HEK293 (cell line): Measurements from ENCODE around the gene SEC63.

Source experiments
- CTCF ChIP-seq: fragments of 450-650 bp; formaldehyde crosslinking; IDR thresholded peaks from 2 replicates; pipeline ENCODE4 v1.5.1; 2016; ENCODE audit warnings: missing biosample characterization, missing genetic modification characterization
- GLI2 ChIP-seq: fragments of 450-650 bp; formaldehyde crosslinking; IDR thresholded peaks from 2 replicates; pipeline ENCODE4; 2017; ENCODE audit warnings: missing biosample characterization, missing genetic modification characterization, low read depth, borderline replicate concordance
- ZNF513 ChIP-seq: fragments of 450-650 bp; IDR thresholded peaks from 2 replicates; pipeline ENCODE4 v1.5.1; 2018; ENCODE audit warnings: missing biosample characterization, missing genetic modification characterization
- ZNF776 ChIP-seq: fragments of 450-650 bp; formaldehyde crosslinking; IDR thresholded peaks from 2 replicates; pipeline ENCODE4 v1.5.0; 2017; ENCODE audit warnings: missing biosample characterization, missing genetic modification characterization, borderline replicate concordance

GRCh38 chr6:107877968-107878367, 80.0 kb downstream of the SEC63 start:
- no peak for TF ChIP-seq CTCF (tag by site-specific recombination)
- no peak for TF ChIP-seq GLI2 (tag by site-specific recombination)
- TF ChIP-seq ZNF776 = no peak
- no peak for TF ChIP-seq ZNF513
